H1 (cell line): ENCODE measurements around the gene CLIC3. TPM values are rescaled to one million over a fixed set of nuclear protein-coding genes. Genes with fewer than 3 reads are reported as not detected.
A peak's percentile ranks its signal among the peaks of the same experiment; 100 is the strongest.

ENCODE experiments used
- CTCF ChIA-PET: fragments of 300-600 bp; sonication (Branson Sonifier 250); formaldehyde crosslinking; loops from one replicate; lab custom pipeline; 2021; ENCODE audit not compliant: partially characterized antibody; lab: Charles Lee
- POLR2A ChIA-PET: fragments of 300-600 bp; sonication (Branson Sonifier 250); formaldehyde crosslinking; loops from one replicate; lab custom pipeline; 2021; ENCODE audit warnings: inconsistent platforms; ENCODE audit not compliant: partially characterized antibody; lab: Charles Lee
- DNase-seq, 2 experiments: peaks; one replicate each; pipeline versions ENCODE4 v3.0.0 to v3.0.0-alpha.2; 2010 to 2022; ENCODE audit warnings: low spot score in 2 of 2, low read depth in 1 of 2, mixed read lengths in 1 of 2
- FAIRE-seq: peaks from 2 replicates; lab custom pipeline; 2011; peaks lifted over from hg19 to GRCh38; lab: Jason Lieb, UNC
- H2AFZ ChIP-seq: 2 replicates; pipeline ENCODE4 v1.8.1; 2012; ENCODE audit warnings: low read length, inconsistent platforms
- H2AK5ac ChIP-seq: 2 replicates; pipeline ENCODE4 v1.6.1; 2013; ENCODE audit warnings: low read depth, low read length
- H2BK120ac ChIP-seq: replicated peaks from 2 replicates; pipeline ENCODE3; 2013; ENCODE audit warnings: low read depth, low read length, inconsistent platforms
- H2BK12ac ChIP-seq: 2 replicates; pipeline ENCODE4 v1.6.1; 2013; ENCODE audit warnings: low read depth, low read length
- H2BK15ac ChIP-seq: 2 replicates; pipeline ENCODE4 v1.6.1; 2013; ENCODE audit warnings: low read length
- H2BK20ac ChIP-seq: 2 replicates; pipeline ENCODE4 v1.6.1; 2013; ENCODE audit warnings: low read length
- H2BK5ac ChIP-seq: 2 replicates; pipeline ENCODE4 v1.6.1; 2013; ENCODE audit warnings: low read depth, low read length
- H3K14ac ChIP-seq: 2 replicates; pipeline ENCODE4 v1.6.1; 2013; ENCODE audit warnings: inconsistent platforms; ENCODE audit not compliant: insufficient read length
- H3K18ac ChIP-seq: 2 replicates; pipeline ENCODE4 v1.6.1; 2013; ENCODE audit warnings: low read length; ENCODE audit errors: extremely low read depth
- H3K23ac ChIP-seq: 2 replicates; pipeline ENCODE4 v1.6.1; 2013; ENCODE audit warnings: inconsistent platforms; ENCODE audit not compliant: insufficient read length
- H3K23me2 ChIP-seq: 2 replicates; pipeline ENCODE4 v1.6.1; 2013; ENCODE audit warnings: low read depth, low read length
- H3K27ac ChIP-seq: 2 replicates; pipeline ENCODE4 v1.6.1; 2011; ENCODE audit warnings: low read depth, low read length, inconsistent platforms
- H3K27me3 ChIP-seq, 4 experiments: replicated peaks in 1 of 4; 1 replicate in 1 of 4; 2 replicates in 3 of 4; pipeline versions ENCODE4 v1.6.1 to v1.8.1; 2011 to 2013; ENCODE audit warnings: low read length in 3 of 4, mild to moderate bottlenecking in 3 of 4, inconsistent platforms in 2 of 4, mixed read lengths in 2 of 4, moderate library complexity in 1 of 4; ENCODE audit not compliant: control insufficient read depth in 3 of 4, insufficient read depth in 3 of 4; ENCODE audit errors: extremely low read depth in 1 of 4
- H3K36me3 ChIP-seq, 4 experiments: 2 replicates each; pipeline versions ENCODE4 v1.6.1 to v1.8.1; 2011 to 2013; ENCODE audit warnings: mild to moderate bottlenecking in 4 of 4, low read length in 3 of 4, moderate library complexity in 2 of 4, control low read depth in 1 of 4, inconsistent platforms in 1 of 4; ENCODE audit not compliant: insufficient read depth in 4 of 4, control insufficient read depth in 2 of 4
- H3K4ac ChIP-seq: replicated peaks from 2 replicates; pipeline ENCODE3; 2013; ENCODE audit warnings: low read length, low read depth, mixed read lengths, inconsistent platforms; ENCODE audit not compliant: insufficient read length
- H3K4me1 ChIP-seq, 4 experiments: replicated peaks in 1 of 4; 1 replicate in 1 of 4; 2 replicates in 3 of 4; pipeline versions ENCODE4 v1.6.1 to v1.8.1; 2011 to 2013; ENCODE audit warnings: low read length in 3 of 4, inconsistent platforms in 2 of 4, mixed read lengths in 1 of 4; ENCODE audit not compliant: insufficient read depth in 4 of 4, control insufficient read depth in 3 of 4
- H3K4me2 ChIP-seq, 2 experiments: 2 replicates each; pipeline versions ENCODE4 v1.6.1 to v1.8.1; 2011 to 2013; ENCODE audit warnings: low read depth in 2 of 2, low read length in 2 of 2, control low read depth in 1 of 2, inconsistent platforms in 1 of 2, mild to moderate bottlenecking in 1 of 2; ENCODE audit not compliant: insufficient read depth in 1 of 2
- H3K4me3 ChIP-seq, 4 experiments: fragments of 200-600, 300-600 bp in 1 of 4; sonication (generic), shearing (Covaris generic), sonication (Bioruptor Twin) in 1 of 4; 2 replicates each; pipeline versions ENCODE4 v1.5.1 to v1.8.1; 2011 to 2016; ENCODE audit warnings: low read length in 4 of 4, low read depth in 3 of 4, control low read depth in 2 of 4, inconsistent platforms in 2 of 4, mild to moderate bottlenecking in 2 of 4, mixed read lengths in 1 of 4, moderate library complexity in 1 of 4; ENCODE audit not compliant: insufficient read depth in 2 of 4; ENCODE audit errors: extremely low read depth in 1 of 4
- H3K56ac ChIP-seq: replicated peaks from 2 replicates; pipeline ENCODE3; 2013; ENCODE audit warnings: low read depth, mild to moderate bottlenecking, mixed read lengths, low read length, inconsistent platforms; ENCODE audit not compliant: insufficient read length
- H3K79me1 ChIP-seq: 2 replicates; pipeline ENCODE4 v1.6.1; 2013; ENCODE audit warnings: low read depth, low read length, control low read depth
- H3K79me2 ChIP-seq, 2 experiments: 2 replicates each; pipeline versions ENCODE4 v1.6.1 to v1.8.1; 2012 to 2013; ENCODE audit warnings: low read length in 2 of 2, mild to moderate bottlenecking in 2 of 2, inconsistent platforms in 1 of 2; ENCODE audit not compliant: insufficient read depth in 2 of 2, control insufficient read depth in 1 of 2
- H3K9ac ChIP-seq, 4 experiments: replicated peaks in 1 of 4; 1 replicate in 1 of 4; 2 replicates in 3 of 4; pipeline versions ENCODE4 v1.6.1 to v1.8.1; 2011 to 2013; ENCODE audit warnings: low read depth in 3 of 4, low read length in 3 of 4, control low read depth in 2 of 4, mild to moderate bottlenecking in 2 of 4, moderate library complexity in 2 of 4, inconsistent platforms in 1 of 4; ENCODE audit errors: extremely low read depth in 1 of 4
- H3K9me3 ChIP-seq, 2 experiments: 2 replicates each; pipeline versions ENCODE4 v1.6.1 to v1.8.1; 2012 to 2013; ENCODE audit warnings: mild to moderate bottlenecking in 2 of 2, moderate library complexity in 2 of 2, control low read depth in 1 of 2, inconsistent platforms in 1 of 2, low read depth in 1 of 2, low read length in 1 of 2, mixed read lengths in 1 of 2; ENCODE audit not compliant: insufficient read depth in 2 of 2
- H4K20me1 ChIP-seq, 2 experiments: replicated peaks in 1 of 2; 2 replicates each; pipeline versions ENCODE3 to v1.8.1; 2011 to 2013; ENCODE audit warnings: inconsistent platforms in 2 of 2, low read length in 2 of 2, mild to moderate bottlenecking in 1 of 2; ENCODE audit not compliant: insufficient read depth in 2 of 2, control insufficient read depth in 1 of 2
- H4K5ac ChIP-seq: 2 replicates; pipeline ENCODE4 v1.6.1; 2013; ENCODE audit warnings: low read length, low read depth, mixed read lengths, inconsistent platforms; ENCODE audit not compliant: insufficient read length
- H4K8ac ChIP-seq: 2 replicates; pipeline ENCODE4 v1.8.0; 2013; ENCODE audit warnings: mild to moderate bottlenecking, moderate library complexity, low read length, inconsistent platforms; ENCODE audit not compliant: insufficient read depth; ENCODE audit errors: extremely low read depth
- H4K91ac ChIP-seq: replicated peaks from 2 replicates; pipeline ENCODE3; 2013; ENCODE audit warnings: low read length, mixed read lengths, inconsistent platforms; ENCODE audit not compliant: insufficient read length
- BACH1 ChIP-seq: IDR thresholded peaks from 2 replicates; pipeline ENCODE4 v1.6.1; 2012; ENCODE audit warnings: low read length, improper control_type of control experiment
- BCL11A ChIP-seq, 2 experiments: IDR thresholded peaks; one replicate each; pipeline ENCODE4 v1.6.1; 2011; ENCODE audit warnings: low read depth in 2 of 2, low read length in 2 of 2, mild to moderate bottlenecking in 2 of 2
- BRCA1 ChIP-seq: IDR thresholded peaks from 2 replicates; pipeline ENCODE4 v1.6.1; 2012; ENCODE audit warnings: low read depth, low read length, improper control_type of control experiment
- CREB1 ChIP-seq: IDR thresholded peaks from 2 replicates; pipeline ENCODE4 v1.6.1; 2012; ENCODE audit warnings: inconsistent platforms
- EP300 ChIP-seq, 2 experiments: IDR thresholded peaks; 1 replicate in 1 of 2; 2 replicates in 1 of 2; pipeline ENCODE4 v1.6.1; 2011 to 2012; ENCODE audit warnings: low read depth in 2 of 2, low read length in 2 of 2, mild to moderate bottlenecking in 2 of 2, borderline replicate concordance in 1 of 2, inconsistent platforms in 1 of 2, moderate library complexity in 1 of 2
- GABPA ChIP-seq: IDR thresholded peaks from 2 replicates; pipeline ENCODE4 v1.6.1; 2011; ENCODE audit warnings: mild to moderate bottlenecking, low read length, moderate library complexity, borderline replicate concordance; ENCODE audit not compliant: insufficient read depth
- HDAC2 ChIP-seq, 2 experiments: fragments of 300-600 bp in 1 of 2; sonication (generic) in 1 of 2; IDR thresholded peaks; 2 replicates each; pipeline ENCODE4 v1.6.1; 2011 to 2012; ENCODE audit warnings: low read depth in 2 of 2, low read length in 2 of 2, mild to moderate bottlenecking in 2 of 2, moderate library complexity in 2 of 2, borderline replicate concordance in 1 of 2, inconsistent platforms in 1 of 2
- MAFK ChIP-seq: IDR thresholded peaks from 2 replicates; pipeline ENCODE4 v1.6.1; 2012; ENCODE audit warnings: low read depth, mild to moderate bottlenecking, improper control_type of control experiment, low read length
- SP1 ChIP-seq: IDR thresholded peaks from 2 replicates; pipeline ENCODE4 v1.6.1; 2011; ENCODE audit warnings: low read depth, low read length
- TAF1 ChIP-seq: IDR thresholded peaks from 2 replicates; pipeline ENCODE4 v1.6.1; 2011; ENCODE audit warnings: mild to moderate bottlenecking, low read depth, low read length
- WGBS, 2 experiments: shearing (Covaris generic) in 1 of 2; methylation state at CpG; one replicate each; pipeline versions ENCODE4 v1.1.6 to v1.1.7; 2013 to 2015; ENCODE audit warnings: low lambda C conversion rate in 2 of 2, mixed read lengths in 2 of 2, inconsistent platforms in 1 of 2, low coverage in 1 of 2, missing lambda C conversion rate in 1 of 2; ENCODE audit not compliant: insufficient replicate concordance in 2 of 2, insufficient coverage in 1 of 2, insufficient read length in 1 of 2; ENCODE audit errors: extremely low coverage in 1 of 2, missing lambda C conversion rate in 1 of 2; 5-methylcytosine and 5-hydroxymethylcytosine counted together
- polyA plus RNA-seq, 7 experiments: library from polyadenylated mRNA; depleted of rRNA in 3 of 7; stranded (reverse) in 5 of 7; unstranded in 2 of 7; fragments of >200 nt in 5 of 7; fragments of 200-250 nt in 2 of 7; gene quantifications; 1 replicate in 5 of 7; 2 replicates in 1 of 7; 4 replicates in 1 of 7; pipeline versions ENCODE4 v1.2.1 to v1.2.3, GENCODE V29; 2011 to 2013; ENCODE audit warnings: missing spikeins in 2 of 7, mixed read lengths in 2 of 7
- total RNA-seq: library from RNA; stranded (reverse); fragmentation: NEBNext Ultra II Directional; extraction: Animal tissue kit (Norgen Biotek cat#: 25700); gene quantifications from 2 replicates; pipeline ENCODE4 v1.2.1, GENCODE V29; 2021
- TF ChIP-seq, protein P1 (sequence below): IDR thresholded peaks from 2 replicates; pipeline ENCODE4 v1.6.1; 2011; ENCODE audit warnings: low read depth, mild to moderate bottlenecking, low read length; ENCODE audit not compliant: insufficient read depth

The CLIC3 gene
- total and polyA plus RNA-seq, 2 of the 8 experiments (the other 6 are each of a cell fraction or from before 2014, with no cell fraction given) = 0.12 TPM; not detected in 1

DNA sequence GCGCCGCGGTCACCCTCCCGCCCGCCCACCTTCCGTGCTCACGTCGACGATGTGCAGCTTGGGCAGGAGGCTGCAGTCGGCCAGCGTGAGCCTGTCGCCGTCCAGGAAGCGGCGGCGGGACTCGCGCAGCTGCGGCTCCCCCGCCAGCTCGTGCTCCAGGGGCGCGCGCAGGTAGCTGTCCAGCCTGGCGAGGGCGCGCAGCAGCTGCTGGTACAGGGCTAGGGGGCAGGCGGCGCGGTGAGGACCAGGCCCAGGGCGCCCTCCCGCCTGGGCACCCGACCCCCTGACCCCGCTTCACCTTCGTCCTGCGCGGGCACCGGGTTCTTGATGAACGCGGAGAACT is 1.5 kb downstream of the CLIC3 start:
- Histone ChIP-seq H2BK20ac (no peak overlapping the region), H3K36me3 (peaks cover 0 to 2% (median 0%) of the 10 kb centered on the region in 4 experiments; a peak in 1 of 8 replicates), H2BK5ac (no peak overlapping the region), H4K5ac (no peak overlapping the region), H3K79me2 (no peaks in the 10 kb centered on the region), H4K20me1 (peaks cover 0 to 2% of the 10 kb centered on the region in 2 experiments), H3K27me3 (peaks cover 0 to 12% (median 10%) of the 10 kb centered on the region in 4 experiments; a peak in 3 of 7 replicates), H2AFZ (no peak overlapping the region), H3K23me2 (peaks cover 17% of the 10 kb centered on the region), H3K9me3 (peaks cover 6% of the 10 kb centered on the region in 2 experiments; a peak in 2 of 4 replicates), H3K23ac (no peak overlapping the region), H4K8ac (no peak overlapping the region), H2BK12ac (no peak overlapping the region), H3K79me1 (no peaks in the 10 kb centered on the region), H4K91ac (no peak overlapping the region), H3K4me3 (no peak overlapping the region), H3K18ac (no peak overlapping the region), H2BK15ac (no peak overlapping the region), H2AK5ac (no peak overlapping the region), H3K27ac (no peak overlapping the region), H3K9ac (no peak overlapping the region), H3K14ac (no peak overlapping the region), H3K4me1 (peaks cover 0 to 20% (median 11%) of the 10 kb centered on the region in 4 experiments; a peak in 6 of 7 replicates), H2BK120ac (no peak overlapping the region), H3K56ac (no peak overlapping the region), H3K4me2 (peak overlapping the region in 1 of 2 experiments; percentile 47; a peak in 1 of 4 replicates), H3K4ac (no peak overlapping the region)
- POLR2A ChIA-PET = no interaction called here
- DNase-seq (no peak), FAIRE-seq (no peak)
- CTCF ChIA-PET = interaction anchor here (1.2 to 5.6 kb wide), 6 partner anchors 11 to 72 kb away, joined by 3 to 29 read pairs (median 5); partner anchors contain the start of genes FUT7 and PTGDS
- WGBS, 2 experiments = 99% methylated on average over 20 of the region's 40 CpGs; no CpG with 5 or more reads in 1 of the 2 experiments
- no peak for TF ChIP-seq BACH1
- TF ChIP-seq BRCA1 = no peak
- TF ChIP-seq EP300 (IDR thresholded peaks at IDR 0.05; ENCODE audit: borderline replicate concordance in 1 of 2, low read depth in 2 of 2, low read length in 2 of 2) = no peak
- TF ChIP-seq, protein P1, sequence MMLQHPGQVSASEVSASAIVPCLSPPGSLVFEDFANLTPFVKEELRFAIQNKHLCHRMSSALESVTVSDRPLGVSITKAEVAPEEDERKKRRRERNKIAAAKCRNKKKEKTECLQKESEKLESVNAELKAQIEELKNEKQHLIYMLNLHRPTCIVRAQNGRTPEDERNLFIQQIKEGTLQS = no peak
- no peak for TF ChIP-seq SP1
- no peak for TF ChIP-seq TAF1
- TF ChIP-seq CREB1 = no peak
- TF ChIP-seq BCL11A (IDR thresholded peaks at IDR 0.05; ENCODE audit: low read depth in 2 of 2, low read length in 2 of 2) = no peak
- TF ChIP-seq HDAC2 (IDR thresholded peaks at IDR 0.05; ENCODE audit: borderline replicate concordance in 1 of 2, low read depth in 2 of 2, low read length in 2 of 2) = no peak
- no peak for TF ChIP-seq GABPA
- no peak for TF ChIP-seq MAFK
